Measurements from ENCODE around the gene SLC6A13.
"Not testable (repeated sequence)": the region's sequence is repeated elsewhere in the genome, so short reads cannot be mapped to it uniquely, and the experiment has no call there.

Gene SLC6A13

DNA sequence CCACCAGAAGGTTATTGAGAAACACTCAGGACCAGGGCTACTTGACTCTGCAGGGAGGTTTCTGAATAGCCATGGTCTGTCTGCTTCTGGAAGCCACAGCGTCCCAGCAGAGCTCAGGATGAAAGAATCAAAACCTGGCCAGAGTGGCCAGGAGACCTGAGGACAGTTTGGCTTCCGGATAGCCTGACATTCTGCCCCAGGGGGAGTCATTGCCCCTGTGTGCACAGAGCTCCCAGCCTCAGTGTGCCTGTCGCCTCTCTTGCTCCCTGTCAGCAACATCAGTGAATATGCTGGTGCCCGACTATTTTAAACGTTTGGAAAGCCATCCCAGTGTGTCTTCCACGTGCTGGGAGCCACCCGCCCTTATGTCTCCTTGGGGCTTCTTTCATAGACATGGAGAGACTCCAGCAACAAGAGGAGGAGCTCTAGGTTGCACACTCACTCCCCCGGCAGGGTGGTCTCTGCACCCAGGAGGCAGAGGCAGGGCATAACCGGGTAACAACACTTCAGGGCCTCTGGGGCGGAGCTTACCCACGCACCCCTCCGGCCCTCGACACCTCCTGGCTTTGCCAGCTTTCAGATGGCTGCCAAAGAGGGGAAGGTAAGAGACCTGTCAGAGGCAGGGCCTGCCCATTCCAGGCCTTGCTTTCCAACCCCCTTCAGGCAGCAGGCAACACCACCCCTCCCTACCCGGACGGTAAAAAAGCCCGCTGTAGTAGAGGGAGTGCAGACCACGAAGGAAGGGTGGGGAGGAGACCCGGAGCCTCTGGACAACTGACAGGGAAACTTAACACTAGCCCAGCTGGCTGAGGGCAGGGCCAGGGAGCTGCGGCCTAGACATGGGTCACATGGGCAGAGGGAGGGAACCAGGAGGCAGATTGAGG is 29.7 kb downstream of the SLC6A13 start:
- DNase-seq, result no peak

DNA sequence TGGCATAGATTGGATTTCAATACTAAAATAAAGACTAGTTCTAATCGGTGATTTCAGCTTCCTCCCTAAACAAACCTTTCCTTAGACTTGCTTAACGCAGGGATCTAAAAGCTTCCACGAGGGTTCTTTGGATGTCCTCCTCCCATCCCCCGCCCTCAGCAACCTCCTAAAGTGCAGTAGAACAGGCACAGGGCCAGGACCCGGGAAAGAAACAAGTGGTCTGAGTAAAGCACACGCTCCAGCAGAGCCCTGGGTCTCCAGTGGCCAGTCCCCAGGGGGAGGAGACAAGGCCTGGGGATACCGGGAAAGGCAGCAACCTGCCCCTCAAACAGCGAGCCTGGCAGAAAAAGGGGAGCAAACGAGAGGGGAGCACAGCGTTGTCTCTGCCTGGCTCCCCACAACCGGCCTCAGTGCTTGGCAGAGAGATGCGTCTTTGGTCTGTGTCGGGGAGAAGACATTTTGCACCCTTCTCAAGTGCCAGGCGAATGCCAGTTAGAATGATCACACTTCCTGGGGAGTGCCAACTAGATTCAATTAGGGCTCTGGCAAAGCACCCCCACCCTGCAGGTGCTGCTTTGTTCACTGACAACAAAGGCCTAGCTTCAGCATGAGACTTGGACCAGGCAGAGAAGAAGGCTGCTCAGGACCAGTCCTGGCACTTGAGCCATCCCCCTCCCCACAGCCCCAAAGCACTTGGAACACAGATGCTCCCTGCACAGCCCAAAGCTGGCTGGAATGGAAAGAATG is 31.5 kb downstream of the SLC6A13 start:
- DNase-seq, result no peak

DNA sequence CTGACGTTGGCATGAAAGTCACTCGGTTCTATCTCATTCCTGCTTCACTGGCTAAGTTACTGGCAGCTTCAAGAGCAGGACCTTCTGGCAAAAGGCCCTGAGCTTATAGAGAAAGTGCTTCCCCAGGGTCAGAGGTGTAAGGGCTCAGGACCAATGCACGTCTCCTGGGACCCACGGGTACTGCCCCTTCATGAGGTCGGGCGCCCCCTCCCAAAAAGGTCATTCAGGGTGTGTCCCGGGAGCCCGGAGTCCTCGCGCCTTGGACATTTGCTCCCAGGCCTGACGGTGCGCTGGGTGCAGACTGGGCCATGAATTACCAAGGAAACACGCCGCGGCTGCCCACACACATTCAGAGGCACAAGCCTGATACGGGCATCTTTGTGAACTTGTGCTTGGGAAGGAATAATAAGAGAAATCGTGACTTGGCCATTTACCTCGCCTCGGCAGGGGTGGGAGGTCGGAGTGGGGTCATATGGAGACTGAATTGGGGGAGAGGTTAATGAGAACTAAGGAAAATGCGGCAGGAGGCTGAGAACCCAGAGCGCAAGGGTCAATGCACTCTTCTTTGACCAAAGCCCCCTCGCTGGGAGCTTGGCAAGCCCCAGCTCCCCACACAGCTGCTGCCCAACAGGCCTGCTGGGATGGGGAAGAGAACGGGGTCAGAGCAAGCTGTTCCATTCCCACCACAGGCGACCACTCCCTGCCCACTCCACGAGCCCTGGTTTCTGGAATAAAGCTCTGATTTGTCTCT is 33.0 kb downstream of the SLC6A13 start:
- DNase-seq, result no peak

DNA sequence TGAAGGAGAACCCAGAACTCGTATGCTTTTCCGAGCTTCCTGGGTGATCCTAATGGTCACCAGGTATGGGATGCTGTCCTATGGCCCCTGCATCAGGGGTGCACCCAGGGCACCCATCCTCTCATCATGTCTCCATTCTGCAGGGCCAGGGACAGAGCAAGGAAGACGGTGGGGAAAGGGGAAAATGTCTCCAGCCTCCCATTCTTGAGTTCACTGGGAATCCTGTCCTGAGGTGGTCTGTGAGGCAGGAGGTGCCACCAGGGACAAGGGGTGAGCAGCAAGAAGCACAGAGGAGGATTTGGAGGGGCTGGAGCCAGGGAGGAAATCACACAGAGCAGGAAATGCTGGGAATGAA is 33.8 kb downstream of the SLC6A13 start:
- no peak for DNase-seq

DNA sequence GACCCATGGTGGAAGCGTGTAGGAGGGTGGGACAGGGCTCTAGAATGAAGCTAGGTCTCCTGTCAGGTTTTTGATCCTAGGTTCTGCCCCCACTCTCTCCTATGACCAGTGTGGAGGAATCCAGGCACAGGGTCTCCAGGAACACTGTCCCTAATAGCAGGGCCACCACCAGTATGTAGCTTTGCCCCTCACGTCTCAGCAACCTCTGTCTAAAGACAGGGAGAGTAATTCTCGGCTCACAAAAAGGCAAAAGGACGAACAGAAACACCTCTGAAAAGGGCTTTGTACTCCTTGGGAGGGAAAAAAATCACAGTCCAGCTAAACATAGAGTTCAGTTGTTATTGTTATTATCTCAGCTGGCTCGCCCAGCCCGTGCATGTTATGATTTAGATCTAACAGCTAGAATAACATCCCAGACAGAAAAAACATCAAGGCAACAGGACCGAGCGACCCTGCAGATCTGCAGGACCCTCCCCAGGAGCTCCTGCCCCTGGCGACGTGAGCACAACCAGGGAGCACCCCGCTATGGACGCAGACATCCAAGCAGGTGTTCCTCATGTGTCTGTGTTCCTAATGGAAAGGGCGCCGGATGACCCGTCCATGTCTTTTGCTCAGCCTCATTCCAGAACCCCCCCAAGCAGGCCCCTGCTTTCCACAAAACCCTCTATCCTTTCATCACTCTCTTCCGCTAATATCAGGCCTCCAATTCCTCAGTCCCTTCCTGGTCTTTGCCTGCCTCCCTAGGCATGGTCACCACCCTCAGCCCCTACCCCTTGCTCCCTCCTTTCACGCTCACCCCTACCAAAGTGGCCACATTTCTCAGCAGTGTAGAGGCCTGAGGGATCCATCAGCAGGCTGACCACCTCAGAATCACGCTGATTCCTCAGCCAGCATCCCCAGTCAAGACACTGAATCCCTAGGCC is 34.5 kb downstream of the SLC6A13 start:
- DNase-seq, result no peak

DNA sequence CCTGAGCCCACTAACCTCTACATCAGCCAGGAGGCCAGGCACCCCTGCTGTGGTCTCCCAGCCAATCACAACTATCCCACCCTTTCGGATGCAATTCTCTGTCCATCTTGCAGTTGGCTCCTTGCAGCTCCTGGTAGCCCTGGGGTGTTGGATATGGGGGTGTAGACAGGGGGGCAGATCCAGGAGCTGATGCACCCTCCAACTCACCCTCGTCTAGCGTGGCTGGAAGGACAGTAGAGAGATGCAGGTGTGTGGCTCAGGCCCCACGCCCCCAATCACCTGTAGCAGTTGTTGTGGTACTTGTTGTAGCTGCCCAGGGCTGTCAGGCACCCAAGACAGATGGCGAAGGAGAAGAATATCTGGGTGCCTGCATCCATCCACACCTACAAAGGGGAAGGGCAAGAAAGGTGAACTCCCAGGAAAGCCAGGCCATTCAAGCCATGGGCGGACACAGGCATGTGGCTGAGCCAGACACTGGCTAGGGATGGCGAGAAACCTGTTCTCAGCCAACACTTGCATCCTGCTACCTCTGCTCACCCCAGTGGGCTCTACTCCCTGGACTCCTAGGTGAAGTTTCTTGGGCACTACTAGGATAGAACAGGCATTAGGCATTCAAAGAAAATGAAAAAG is 35.2 kb downstream of the SLC6A13 start:
- DNase-seq, result no peak

DNA sequence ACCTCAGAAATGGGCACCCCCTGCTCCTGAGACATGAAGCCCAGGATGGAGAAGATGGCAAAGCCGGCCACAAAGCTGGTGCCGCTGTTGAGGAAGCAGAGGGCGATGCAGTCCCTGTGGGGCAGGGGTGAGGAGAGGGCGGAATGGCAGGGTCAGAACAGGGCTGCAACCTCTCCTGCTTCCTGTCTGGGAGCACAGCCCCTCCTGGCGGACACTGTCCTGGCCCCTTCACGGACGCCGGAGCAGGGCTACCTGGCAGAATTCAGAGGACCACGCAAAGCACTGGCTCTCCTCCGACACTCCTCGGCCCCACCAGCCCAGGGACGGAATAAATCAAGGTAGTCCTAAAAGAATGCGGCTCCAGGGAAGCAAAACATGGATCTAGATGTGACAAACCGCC is 36.2 kb downstream of the SLC6A13 start:
- no peak for DNase-seq

DNA sequence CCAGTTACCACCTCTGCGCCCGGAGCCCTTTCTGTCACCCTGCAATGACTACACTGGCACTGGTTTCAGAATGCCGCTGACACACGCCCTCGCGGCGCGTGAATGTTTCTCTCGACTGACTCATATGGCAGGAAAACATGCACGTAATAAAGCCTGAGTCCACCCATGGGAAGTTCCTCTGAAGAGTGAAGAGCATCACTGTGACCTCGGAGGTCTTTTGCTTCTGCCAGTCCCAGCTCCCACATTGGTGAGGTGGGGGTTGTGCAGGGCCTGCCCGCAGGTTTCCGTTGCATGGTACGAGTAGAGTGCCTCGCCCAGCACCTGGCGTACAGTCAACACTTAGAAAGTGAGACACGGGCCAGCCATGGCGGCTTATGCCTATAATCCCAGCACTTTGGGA is 37.6 kb downstream of the SLC6A13 start:
- DNase-seq, result no peak

DNA sequence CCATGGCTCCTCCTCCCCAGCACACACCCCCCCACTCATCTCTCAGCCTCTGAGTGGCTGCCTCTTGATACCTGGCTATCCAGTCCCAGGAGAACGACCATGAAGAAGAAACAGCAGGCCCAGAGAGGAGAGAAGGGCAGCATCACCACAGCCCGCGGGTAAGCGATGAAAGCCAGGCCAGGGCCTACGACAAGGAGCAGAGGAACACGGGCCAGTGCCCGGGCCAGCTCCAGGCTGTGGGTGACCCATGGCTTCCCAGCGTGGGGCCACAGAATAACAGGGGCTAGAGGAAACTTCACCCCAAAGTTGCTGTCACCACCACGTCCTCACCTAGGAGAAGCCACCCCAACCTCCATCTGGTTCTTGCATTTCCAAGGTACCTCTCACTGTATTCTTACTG is 38.3 kb downstream of the SLC6A13 start:
- DNase-seq, result no peak

DNA sequence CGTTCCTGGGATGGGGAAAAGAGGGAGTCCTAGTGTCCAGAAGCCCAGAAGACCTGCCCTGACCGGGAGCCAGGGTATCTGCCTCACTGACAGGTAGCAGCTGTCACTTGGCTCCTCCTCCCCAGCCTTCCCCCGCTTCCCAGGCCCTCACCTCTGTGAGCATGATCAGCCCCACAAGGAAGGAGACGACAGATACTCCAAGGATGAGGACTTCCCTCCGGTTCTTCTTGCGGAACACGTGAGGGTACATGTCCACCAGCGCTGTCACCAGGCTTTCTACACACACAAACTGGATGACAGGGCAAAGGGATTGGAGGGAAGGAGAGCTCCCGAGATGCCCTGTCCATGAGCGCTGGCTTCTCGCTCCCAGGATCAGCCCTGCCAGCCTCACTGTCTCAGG is 38.8 kb downstream of the SLC6A13 start:
- DNase-seq, result no peak

DNA sequence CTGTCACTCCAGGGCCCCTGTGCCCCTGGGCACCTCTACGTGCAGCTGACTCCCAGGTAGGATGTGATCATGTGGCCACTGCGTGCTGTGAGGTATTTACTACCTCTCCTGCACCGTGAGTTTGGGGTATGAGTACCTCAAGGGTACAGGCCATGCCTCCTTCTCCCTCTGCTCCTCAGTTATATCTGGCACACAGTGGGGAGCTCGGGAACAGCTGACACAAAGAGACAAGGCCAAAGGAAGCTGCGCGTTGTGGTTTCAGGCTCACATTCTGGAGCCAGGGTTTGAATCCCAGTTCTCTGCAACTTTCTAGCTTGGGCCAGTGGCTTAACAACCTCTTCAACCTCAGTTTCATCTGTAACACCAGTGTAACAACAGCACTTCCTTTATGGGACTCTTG is 40.9 kb downstream of the SLC6A13 start:
- DNase-seq, result no peak

DNA sequence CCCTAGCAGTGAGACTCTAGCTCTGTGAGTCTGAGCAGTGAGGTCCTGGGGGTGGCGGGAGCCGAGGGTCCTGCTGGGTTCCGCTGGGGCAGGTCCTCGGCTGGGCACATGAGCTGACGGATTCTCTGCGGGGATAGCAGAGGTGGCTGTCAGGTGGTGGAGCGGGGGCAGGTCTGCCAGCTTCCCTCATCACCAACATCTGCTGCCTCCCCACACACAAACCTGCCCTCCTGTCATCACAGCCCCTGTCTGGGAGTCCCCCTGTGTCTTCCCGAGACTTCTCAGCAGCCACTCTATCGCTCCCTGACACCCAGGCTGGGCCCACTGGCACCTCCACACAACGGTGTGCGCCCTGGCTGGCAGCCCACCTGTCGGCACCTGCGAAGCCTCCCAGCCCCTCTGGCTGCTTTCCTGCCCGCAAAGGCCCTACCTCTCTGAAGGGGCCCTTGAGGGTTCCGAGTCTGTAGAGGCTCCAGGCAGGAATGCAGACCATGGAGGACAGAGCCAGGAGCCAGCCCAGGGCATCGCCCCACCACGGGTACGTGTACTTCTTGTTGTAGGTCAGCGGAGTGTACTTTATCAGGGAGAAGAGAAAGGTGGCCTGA is 41.6 kb downstream of the SLC6A13 start:
- DNase-seq, result no peak

DNA sequence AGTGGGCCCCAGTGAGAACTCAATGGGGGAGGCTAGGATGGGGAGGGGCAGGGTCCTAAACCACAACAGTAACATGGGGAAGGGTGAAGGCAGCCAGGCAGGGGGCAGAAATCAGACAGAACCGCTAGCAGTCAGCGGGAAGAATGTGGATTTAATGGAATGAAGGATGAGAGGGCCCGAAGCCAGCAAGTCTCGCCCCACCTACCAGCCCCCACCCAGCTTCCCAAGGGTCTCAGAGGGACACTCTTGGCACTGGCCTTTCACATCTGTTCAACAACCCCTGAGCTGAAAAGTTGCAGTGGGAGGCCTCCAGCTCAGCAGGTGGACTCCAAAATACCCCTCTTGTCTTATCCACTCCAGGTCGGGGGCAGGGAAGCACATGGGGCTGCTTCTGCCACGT is 42.1 kb downstream of the SLC6A13 start:
- no peak for DNase-seq

DNA sequence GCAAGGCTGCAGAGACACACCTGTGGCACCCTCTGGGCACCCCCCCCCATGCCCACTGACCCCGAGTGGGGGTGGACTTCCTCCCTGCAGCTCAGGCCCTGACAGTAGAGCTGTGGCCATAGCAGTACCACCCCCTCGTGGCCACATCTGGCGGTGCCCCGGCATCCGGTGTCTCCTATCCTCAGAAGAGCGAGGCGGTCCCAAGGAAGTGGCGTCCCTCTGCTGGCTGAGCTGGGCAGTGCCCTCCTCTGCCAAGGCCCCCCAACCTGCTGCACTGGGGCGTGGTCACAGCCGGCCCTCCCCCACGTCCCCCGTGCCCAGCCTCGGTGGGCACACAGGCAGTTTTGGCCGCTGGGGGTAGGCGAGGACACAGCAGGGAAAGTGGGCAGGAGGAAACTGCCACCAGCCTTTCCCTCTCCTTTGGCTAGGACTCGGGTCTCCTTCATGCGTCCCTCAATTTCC is 42.7 kb downstream of the SLC6A13 start:
- peak; percentile 28 for DNase-seq

DNA sequence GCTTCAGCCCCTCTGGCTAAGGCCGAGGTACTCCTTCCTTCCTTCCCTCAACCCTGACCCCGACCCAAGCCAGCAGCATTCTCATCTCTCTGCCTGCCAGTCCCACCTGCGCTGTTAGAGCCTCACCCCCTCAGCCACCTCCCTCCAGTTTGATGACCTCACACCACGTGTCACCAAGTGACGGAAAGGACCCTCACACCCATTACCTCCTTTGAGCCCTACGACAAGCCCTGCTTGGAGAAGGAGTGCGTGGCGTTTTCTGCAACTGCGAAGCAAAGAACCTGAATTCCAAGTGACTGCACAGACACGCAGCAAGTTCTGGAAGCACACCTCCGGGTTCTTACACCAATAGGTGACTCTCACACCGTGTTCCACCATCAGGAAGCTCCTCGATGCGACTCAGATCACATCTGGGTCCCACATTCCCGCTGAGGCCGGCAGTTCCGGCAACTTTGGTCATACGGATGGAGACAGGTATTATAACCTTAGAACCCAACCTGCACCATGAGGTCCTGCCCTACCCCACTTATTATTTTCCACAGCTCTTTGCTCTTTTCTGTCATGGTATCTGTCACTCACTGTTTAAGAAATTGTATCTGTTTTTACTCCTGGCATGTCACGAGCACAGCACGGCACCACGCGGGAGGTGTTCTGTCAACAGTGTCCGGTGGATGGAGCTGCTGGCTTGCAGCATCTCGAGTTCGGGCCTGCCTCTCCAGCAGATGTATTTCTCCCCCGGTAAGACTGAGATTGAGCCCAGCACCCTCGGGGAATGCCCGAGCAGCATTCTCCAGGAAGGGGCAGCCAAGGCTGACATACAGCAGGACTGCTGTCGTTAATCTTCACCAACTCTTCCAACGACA is 43.7 kb downstream of the SLC6A13 start:
- no peak for DNase-seq

DNA sequence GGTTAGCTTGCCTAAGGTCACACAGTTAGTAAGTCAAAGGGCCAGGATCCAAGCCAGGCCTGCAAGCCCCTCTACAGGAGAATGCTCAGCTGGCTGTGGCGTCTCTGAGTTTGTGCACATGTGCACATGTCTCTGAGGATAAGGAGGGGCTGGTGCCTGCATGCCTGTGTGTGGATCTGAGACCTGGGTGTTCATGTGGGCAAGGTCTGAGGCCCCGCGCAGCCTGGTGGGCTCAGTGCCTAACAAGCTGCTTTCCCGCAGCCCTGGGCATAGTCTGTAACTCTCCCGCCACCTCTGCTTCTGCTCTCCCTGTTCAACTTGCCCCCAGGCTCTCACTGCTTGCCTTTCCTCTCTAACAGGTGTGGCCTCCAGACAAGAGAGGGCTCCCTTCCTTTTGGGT is 44.4 kb downstream of the SLC6A13 start:
- DNase-seq, result no peak

DNA sequence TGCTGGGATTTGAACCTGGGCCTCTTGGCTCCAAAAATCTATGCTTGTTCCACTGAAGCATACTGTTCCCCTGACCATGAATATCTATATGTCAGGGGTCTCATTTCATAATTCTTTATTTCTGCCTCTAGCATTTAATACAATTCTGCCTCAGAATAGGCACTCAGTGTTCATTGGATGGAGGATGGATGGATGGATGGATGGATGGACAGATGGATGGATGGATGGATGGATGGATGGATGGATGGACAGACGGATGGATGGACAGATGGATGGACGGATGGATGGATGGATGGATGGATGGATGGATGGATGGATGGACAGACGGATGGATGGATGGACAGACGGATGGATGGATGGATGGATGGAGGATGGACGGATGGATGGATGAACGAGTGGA is 45.6 kb downstream of the SLC6A13 start:
- not testable (repeated sequence) for DNase-seq

DNA sequence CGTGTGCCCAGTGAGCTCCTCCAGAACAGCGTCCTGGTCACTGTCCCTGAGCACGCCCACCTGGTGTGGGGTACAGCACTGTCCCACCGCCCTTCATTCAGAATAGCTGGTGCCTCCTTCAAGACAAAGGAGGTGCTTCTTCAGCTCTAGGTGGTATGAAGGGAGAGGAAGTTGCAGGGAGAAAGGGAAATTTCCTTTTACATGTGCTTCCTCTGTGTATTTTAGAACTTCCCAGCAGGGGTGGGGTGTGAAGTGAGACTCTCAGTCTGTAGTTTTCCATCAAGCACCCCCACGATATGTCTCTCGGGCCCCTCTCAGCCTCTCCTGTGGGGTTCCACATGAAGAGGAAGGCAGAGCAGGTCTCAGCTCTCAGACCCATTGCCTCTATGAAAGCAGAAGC is 47.5 kb downstream of the SLC6A13 start:
- DNase-seq, result no peak

DNA sequence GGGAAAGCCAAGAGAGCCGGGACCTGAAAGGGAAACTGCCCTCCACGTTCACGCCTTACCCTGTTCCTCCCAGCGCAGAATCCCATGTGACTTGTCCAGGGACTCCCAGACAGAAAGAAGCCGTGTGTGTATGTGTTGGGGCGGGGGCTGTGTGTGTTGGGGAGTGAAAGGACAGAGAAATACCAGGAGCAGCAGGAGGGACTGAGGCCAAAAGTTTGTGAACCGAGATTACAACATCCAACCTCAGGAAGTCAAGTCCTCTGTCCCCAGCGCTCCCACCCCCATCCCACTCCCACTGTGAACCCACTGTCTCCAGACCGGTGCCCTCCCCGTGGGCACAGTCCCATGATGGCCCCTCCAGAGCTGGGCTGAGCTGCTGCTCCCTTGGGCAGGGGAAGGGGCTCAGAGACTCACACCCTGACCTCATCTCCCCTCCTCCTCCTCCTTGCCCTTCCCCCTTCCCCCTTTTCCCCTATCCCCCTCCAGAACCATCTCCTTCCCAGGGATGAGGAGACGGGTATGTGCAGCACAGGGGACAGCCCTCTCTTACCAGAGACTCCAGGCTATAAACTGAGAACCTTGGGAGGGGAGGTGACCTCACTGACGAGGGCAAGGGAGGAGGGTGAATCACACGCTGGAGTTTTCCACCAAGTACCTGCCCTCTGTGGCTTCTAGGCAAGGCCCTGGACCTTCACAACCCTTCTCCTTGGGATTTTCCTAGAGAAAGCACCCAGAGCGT is 48.5 kb downstream of the SLC6A13 start, which contains the start of gene SLC6A12:
Gene SLC6A12 (minus strand): TSS at position 155 of the 739 bp plus-strand sequence. CDS start 4,171 bp downstream, outside the sequence.
- DNase-seq, result no peak

DNA sequence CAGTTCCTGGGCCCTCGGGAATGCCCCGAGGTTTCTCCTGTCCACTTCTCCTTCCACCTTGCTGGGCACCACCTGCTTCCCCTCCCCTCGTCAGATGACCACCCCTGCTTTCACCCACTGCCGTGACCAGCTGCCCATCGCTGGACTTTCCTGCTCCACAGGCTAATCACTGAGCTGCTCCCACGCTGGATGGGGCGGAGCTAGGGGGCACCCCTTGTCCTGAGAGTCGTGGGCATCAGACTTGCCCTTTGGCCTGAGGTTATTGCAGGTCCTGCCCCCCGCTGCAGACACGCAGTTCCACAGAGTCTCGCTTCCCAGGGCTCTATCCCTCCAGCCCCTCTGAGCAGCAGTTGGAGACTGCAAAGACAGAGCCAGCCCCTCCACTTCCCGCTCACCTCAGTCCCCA is 49.1 kb downstream of the SLC6A13 start:
- no peak for DNase-seq

Data from CD4-positive, alpha-beta T cell treated with Interleukin-12 subunit alpha and Interleukin-12 subunit beta, for 1 hour (primary cell).